Caco-2 (cell line): Measurements from ENCODE around the gene FRMD4A. TPM values are rescaled to one million over a fixed set of nuclear protein-coding genes. Genes with fewer than 3 reads are reported as not detected.

ENCODE experiments used
- BruUV-seq: library from RNA; stranded (reverse); fragments of 400-500 nt; replicated peaks from 2 replicates; lab custom pipeline; 2021; lab: Mats Ljungman, UMichigan
- CTCF ChIA-PET: fragments of 300-600 bp; sonication (Branson Sonifier 250); formaldehyde crosslinking; loops from one replicate; lab custom pipeline; 2022; ENCODE audit warnings: antibody characterized with exemption; lab: Charles Lee
- POLR2A ChIA-PET: fragments of 300-600 bp; sonication (Branson Sonifier 250); formaldehyde crosslinking; loops from one replicate; lab custom pipeline; 2022; ENCODE audit warnings: antibody characterized with exemption; lab: Charles Lee
- DNase-seq, 2 experiments: peaks; one replicate each; pipeline versions ENCODE4 v3.0.0 to v3.0.0-alpha.2; 2020 to 2022
- H3K27me3 ChIP-seq: replicated peaks from 2 replicates; pipeline ENCODE4 v1.6.0; 2011; ENCODE audit warnings: low read length; ENCODE audit not compliant: control insufficient read depth, insufficient read depth
- H3K36me3 ChIP-seq: 2 replicates; pipeline ENCODE4 v1.5.1; 2011; ENCODE audit warnings: low read length; ENCODE audit not compliant: control insufficient read depth, insufficient read depth
- H3K4me1 ChIP-seq: fragments of 250-450 bp; sonication (Bioruptor Pico); 2 replicates; pipeline ENCODE4 v1.5.1; 2020; ENCODE audit warnings: mild to moderate bottlenecking
- H3K4me3 ChIP-seq: 2 replicates; pipeline ENCODE4 v1.5.1; 2011; ENCODE audit warnings: low read depth, mild to moderate bottlenecking, control low read depth, low read length
- H3K9me3 ChIP-seq: fragments of 250-450 bp; sonication (Bioruptor Pico); 2 replicates; pipeline ENCODE4 v1.5.1; 2020; ENCODE audit warnings: mild to moderate bottlenecking, moderate library complexity
- H3K27ac Mint-ChIP-seq: one replicate; pipeline ENCODE4 v1.8.0; 2022; ENCODE audit warnings: mixed read lengths; ENCODE audit not compliant: unreplicated experiment
- H3K27me3 Mint-ChIP-seq: one replicate; pipeline ENCODE4 v1.8.0; 2022; ENCODE audit warnings: mixed read lengths; ENCODE audit not compliant: insufficient read depth, unreplicated experiment
- H3K36me3 Mint-ChIP-seq: one replicate; pipeline ENCODE4 v1.8.0; 2022; ENCODE audit warnings: mild to moderate bottlenecking, mixed read lengths; ENCODE audit not compliant: insufficient read depth, unreplicated experiment
- H3K4me1 Mint-ChIP-seq: one replicate; pipeline ENCODE4 v1.8.0; 2022; ENCODE audit warnings: low read depth, mixed read lengths; ENCODE audit not compliant: unreplicated experiment
- H3K4me3 Mint-ChIP-seq: one replicate; pipeline ENCODE4 v1.8.0; 2022; ENCODE audit warnings: mild to moderate bottlenecking, moderate library complexity, mixed read lengths; ENCODE audit not compliant: unreplicated experiment
- H3K9me3 Mint-ChIP-seq: one replicate; pipeline ENCODE4 v1.8.0; 2022; ENCODE audit warnings: mixed read lengths; ENCODE audit not compliant: unreplicated experiment
- intact Hi-C: fragments of 100-400 bp; cut with micrococcal nuclease; formaldehyde crosslinking; loops from one replicate; pipeline ENCODE4 v1.10.0; 2022; ENCODE audit not compliant: unreplicated experiment
- total RNA-seq: library from RNA; stranded (reverse); gene quantifications from 2 replicates; pipeline ENCODE4 v1.2.3, GENCODE V29; 2022
- TF ChIP-seq, protein P1 (sequence below), 2 experiments: fragments of 200-600 bp in 1 of 2; IDR thresholded peaks; 1 replicate in 1 of 2; 2 replicates in 1 of 2; pipeline versions ENCODE4 v1.5.1 to v1.8.0; 2011 to 2022; ENCODE audit warnings: antibody characterized with exemption in 1 of 2, control low read depth in 1 of 2, inconsistent platforms in 1 of 2, low read depth in 1 of 2, low read length in 1 of 2, mild to moderate bottlenecking in 1 of 2, moderate library complexity in 1 of 2; ENCODE audit not compliant: insufficient read depth in 1 of 2, severe bottlenecking in 1 of 2, unreplicated experiment in 1 of 2

Gene FRMD4A
- total RNA-seq, 1 experiment from 2014 or later: 52.1 TPM

DNA sequence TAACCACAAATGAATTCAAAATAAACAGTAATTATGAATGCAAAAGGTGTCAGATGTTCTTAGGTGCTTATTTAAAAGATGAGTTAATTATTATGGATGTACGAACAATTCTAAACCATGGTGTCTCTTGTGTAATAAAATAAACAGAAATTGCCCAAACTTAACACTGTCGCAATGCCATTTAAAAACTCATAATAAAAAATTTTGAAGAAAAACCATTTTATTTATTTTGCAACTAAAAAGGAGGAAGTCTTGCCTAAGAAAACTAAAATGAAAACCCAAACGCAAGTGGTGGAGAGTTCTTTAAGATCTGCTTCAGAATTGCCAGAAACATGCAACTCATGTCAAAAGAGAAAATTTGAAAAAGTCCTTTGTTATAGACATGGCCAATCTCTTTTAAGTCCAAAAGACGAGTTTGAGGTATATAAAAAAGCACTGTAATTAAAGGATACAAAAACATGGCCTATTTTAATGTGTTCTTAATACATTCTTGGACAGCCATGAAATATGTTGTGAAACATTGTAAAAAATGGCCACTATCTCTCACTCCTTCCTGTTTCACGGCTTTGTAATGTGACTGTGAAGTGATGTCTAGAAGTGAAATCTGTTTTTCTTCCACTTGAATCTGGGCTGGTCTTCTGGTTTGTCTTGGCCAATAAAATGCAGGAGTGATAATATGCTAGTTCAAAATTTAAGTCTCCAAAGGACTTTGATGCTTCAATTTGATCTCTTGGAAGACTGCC, 421.0 kb downstream of the FRMD4A start:
- no peaks in the 10 kb centered on the region for H3K4me1 Mint-ChIP-seq
- H3K36me3 ChIP-seq: no peaks in the 10 kb centered on the region
- TF ChIP-seq, protein P1, sequence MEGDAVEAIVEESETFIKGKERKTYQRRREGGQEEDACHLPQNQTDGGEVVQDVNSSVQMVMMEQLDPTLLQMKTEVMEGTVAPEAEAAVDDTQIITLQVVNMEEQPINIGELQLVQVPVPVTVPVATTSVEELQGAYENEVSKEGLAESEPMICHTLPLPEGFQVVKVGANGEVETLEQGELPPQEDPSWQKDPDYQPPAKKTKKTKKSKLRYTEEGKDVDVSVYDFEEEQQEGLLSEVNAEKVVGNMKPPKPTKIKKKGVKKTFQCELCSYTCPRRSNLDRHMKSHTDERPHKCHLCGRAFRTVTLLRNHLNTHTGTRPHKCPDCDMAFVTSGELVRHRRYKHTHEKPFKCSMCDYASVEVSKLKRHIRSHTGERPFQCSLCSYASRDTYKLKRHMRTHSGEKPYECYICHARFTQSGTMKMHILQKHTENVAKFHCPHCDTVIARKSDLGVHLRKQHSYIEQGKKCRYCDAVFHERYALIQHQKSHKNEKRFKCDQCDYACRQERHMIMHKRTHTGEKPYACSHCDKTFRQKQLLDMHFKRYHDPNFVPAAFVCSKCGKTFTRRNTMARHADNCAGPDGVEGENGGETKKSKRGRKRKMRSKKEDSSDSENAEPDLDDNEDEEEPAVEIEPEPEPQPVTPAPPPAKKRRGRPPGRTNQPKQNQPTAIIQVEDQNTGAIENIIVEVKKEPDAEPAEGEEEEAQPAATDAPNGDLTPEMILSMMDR (IDR thresholded peaks at IDR 0.05; ENCODE audit: insufficient read depth in 1 of 2, low read depth in 1 of 2, low read length in 1 of 2, severe bottlenecking in 1 of 2, unreplicated experiment in 1 of 2): no peak
- H3K9me3 ChIP-seq: no peaks in the 10 kb centered on the region
- H3K36me3 Mint-ChIP-seq: no peaks in the 10 kb centered on the region
- DNase-seq: no peak
- no TSS peak for BruUV-seq
- H3K27me3 ChIP-seq: no peaks in the 10 kb centered on the region
- no peak overlapping the region for H3K27ac Mint-ChIP-seq
- H3K9me3 Mint-ChIP-seq: peaks cover 9% of the 10 kb centered on the region
- ChIA-PET POLR2A (no interaction called here), CTCF (no interaction called here)
- H3K4me3 Mint-ChIP-seq: no peak overlapping the region
- H3K27me3 Mint-ChIP-seq: peaks cover 11% of the 10 kb centered on the region
- H3K4me1 ChIP-seq: no peaks in the 10 kb centered on the region
- H3K4me3 ChIP-seq: no peak overlapping the region
- intact Hi-C loops: no loop called here

DNA sequence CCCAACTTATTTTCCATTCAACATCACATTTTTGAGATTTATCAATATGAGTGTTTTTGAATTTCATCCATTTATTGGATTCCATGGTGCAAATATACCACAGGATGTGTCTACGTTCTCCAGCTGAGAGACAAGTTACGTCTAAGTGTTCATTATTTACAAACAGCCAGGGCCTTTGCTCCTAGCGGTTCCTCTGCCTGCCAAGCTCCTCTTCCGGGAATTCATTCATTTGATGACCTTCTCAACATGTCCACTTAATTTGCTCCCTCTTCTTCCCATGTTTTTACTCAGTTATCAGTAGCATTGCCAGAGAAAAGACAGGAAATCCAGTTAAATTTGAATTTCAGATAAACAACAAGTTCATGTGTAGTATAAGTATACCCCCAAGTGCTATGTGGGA, 422.2 kb downstream of the FRMD4A start:
- no peaks in the 10 kb centered on the region for H3K36me3 Mint-ChIP-seq
- H3K4me3 Mint-ChIP-seq: no peak overlapping the region
- H3K9me3 Mint-ChIP-seq: peaks cover 10% of the 10 kb centered on the region
- no peaks in the 10 kb centered on the region for H3K36me3 ChIP-seq
- ChIA-PET POLR2A (no interaction called here), CTCF (no interaction called here)
- BruUV-seq: no TSS peak
- H3K27me3 ChIP-seq: no peaks in the 10 kb centered on the region
- H3K9me3 ChIP-seq: no peaks in the 10 kb centered on the region
- intact Hi-C loops: no loop called here
- H3K27me3 Mint-ChIP-seq: peaks cover 8% of the 10 kb centered on the region
- H3K4me3 ChIP-seq: no peak overlapping the region
- H3K4me1 ChIP-seq: no peaks in the 10 kb centered on the region
- H3K4me1 Mint-ChIP-seq: no peaks in the 10 kb centered on the region
- no peak overlapping the region for H3K27ac Mint-ChIP-seq
- no peak for DNase-seq
- TF ChIP-seq, protein P1 (IDR thresholded peaks at IDR 0.05; ENCODE audit: insufficient read depth in 1 of 2, low read depth in 1 of 2, low read length in 1 of 2, severe bottlenecking in 1 of 2, unreplicated experiment in 1 of 2): no peak

DNA sequence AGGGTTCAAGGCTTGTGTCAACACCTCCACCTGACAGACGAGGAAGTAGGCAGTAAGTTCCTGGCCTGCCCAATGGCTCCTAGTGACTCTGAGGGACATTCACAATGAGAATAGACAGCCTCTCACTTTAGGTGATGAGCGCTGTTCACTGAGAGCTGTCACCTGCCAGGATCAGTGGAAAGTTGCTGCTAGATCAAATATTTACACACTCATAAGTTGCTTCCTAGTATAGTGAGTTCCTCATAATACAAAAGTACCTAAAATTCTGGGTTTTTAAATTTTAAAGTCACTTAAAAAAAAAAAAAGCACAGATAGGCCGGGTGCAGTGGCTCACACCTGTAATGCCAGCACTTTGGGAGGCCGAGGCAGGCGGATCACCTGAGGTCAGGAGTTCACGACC, 423.2 kb downstream of the FRMD4A start:
- peaks cover 19% of the 10 kb centered on the region for H3K9me3 Mint-ChIP-seq
- TF ChIP-seq, protein P1 (IDR thresholded peaks at IDR 0.05; ENCODE audit: insufficient read depth in 1 of 2, low read depth in 1 of 2, low read length in 1 of 2, severe bottlenecking in 1 of 2, unreplicated experiment in 1 of 2): no peak

More for the DNA sequence above, 423.2 kb downstream of the FRMD4A start:
- Mint-ChIP-seq H3K4me1 (no peaks in the 10 kb centered on the region), H3K4me3 (no peak overlapping the region), H3K36me3 (no peaks in the 10 kb centered on the region), H3K27me3 (peaks cover 3% of the 10 kb centered on the region), H3K27ac (no peak overlapping the region)
- POLR2A ChIA-PET: no interaction called here
- Histone ChIP-seq H3K27me3 (no peaks in the 10 kb centered on the region), H3K4me3 (no peak overlapping the region), H3K36me3 (no peaks in the 10 kb centered on the region), H3K4me1 (no peaks in the 10 kb centered on the region), H3K9me3 (no peaks in the 10 kb centered on the region)
- no peak for DNase-seq
- intact Hi-C loops: no loop called here
- CTCF ChIA-PET: no interaction called here
- BruUV-seq: no TSS peak
